GM23338 (cell line): ENCODE results near the gene H2BK1. TPM values are rescaled to one million over a fixed set of nuclear protein-coding genes. Genes with fewer than 3 reads are reported as not detected.

Source experiments
- ATAC-seq: fragments of 200-7000 bp; cut with Tn5 transposase; 3 replicates; pipeline ENCODE4 v1.9.1; 2020
- DNase-seq: peaks from one replicate; pipeline ENCODE4 v3.0.0-alpha.2; 2015; ENCODE audit warnings: low spot score
- H2AFZ ChIP-seq: fragments of 200-600 bp; sonication (generic); 2 replicates; pipeline ENCODE4 v1.8.0; 2016; ENCODE audit warnings: antibody characterized with exemption, mild to moderate bottlenecking, moderate library complexity
- H3F3A ChIP-seq: fragments of 200-600 bp; sonication (generic); replicated peaks from 2 replicates; pipeline ENCODE4 v1.8.0; 2017; ENCODE audit warnings: antibody characterized with exemption, mixed run types, low read depth
- H3K27ac ChIP-seq: fragments of 200-600 bp; sonication (generic); 2 replicates; pipeline ENCODE4 v1.6.1; 2016; ENCODE audit warnings: low read depth
- H3K27me3 ChIP-seq: fragments of 200-600 bp; sonication (generic); 2 replicates; pipeline ENCODE4 v1.8.0; 2016; ENCODE audit warnings: mild to moderate bottlenecking, mixed run types, moderate library complexity; ENCODE audit not compliant: insufficient read depth
- H3K36me3 ChIP-seq: fragments of 200-600 bp; sonication (generic); 2 replicates; pipeline ENCODE4 v1.8.0; 2016; ENCODE audit warnings: mild to moderate bottlenecking; ENCODE audit not compliant: insufficient read depth
- H3K4me1 ChIP-seq: fragments of 200-600 bp; sonication (generic); 2 replicates; pipeline ENCODE4 v1.8.0; 2016; ENCODE audit warnings: mild to moderate bottlenecking, moderate library complexity; ENCODE audit not compliant: insufficient read depth
- H3K4me2 ChIP-seq: fragments of 200-600 bp; sonication (generic); 2 replicates; pipeline ENCODE4 v1.7.1; 2017; ENCODE audit warnings: mixed run types
- H3K4me3 ChIP-seq: fragments of 200-600 bp; sonication (generic); 2 replicates; pipeline ENCODE4 v1.6.1; 2016; ENCODE audit warnings: mixed run types
- H3K79me2 ChIP-seq: fragments of 200-600 bp; sonication (generic); replicated peaks from 2 replicates; pipeline ENCODE4 v1.8.0; 2017; ENCODE audit warnings: mild to moderate bottlenecking; ENCODE audit not compliant: insufficient read depth
- H3K9me2 ChIP-seq: fragments of 200-600 bp; sonication (generic); 2 replicates; pipeline ENCODE4 v1.8.0; 2017; ENCODE audit not compliant: insufficient read depth
- H4K20me1 ChIP-seq: fragments of 200-600 bp; sonication (generic); replicated peaks from 2 replicates; pipeline ENCODE4 v1.8.0; 2017; ENCODE audit warnings: mild to moderate bottlenecking; ENCODE audit not compliant: insufficient read depth
- H3K27ac Mint-ChIP-seq: 2 replicates; pipeline ENCODE4 v1.8.0; 2020; ENCODE audit warnings: inconsistent platforms, mild to moderate bottlenecking, moderate library complexity, mixed read lengths
- H3K27me3 Mint-ChIP-seq: 3 replicates; pipeline ENCODE4 v1.8.0; 2022; ENCODE audit warnings: low read depth, mild to moderate bottlenecking, moderate library complexity, mixed read lengths, inconsistent platforms; ENCODE audit not compliant: insufficient read depth, poor library complexity
- H3K36me3 Mint-ChIP-seq: 3 replicates; pipeline ENCODE4 v1.8.0; 2021; ENCODE audit warnings: low read depth, mild to moderate bottlenecking, inconsistent platforms, moderate library complexity, mixed read lengths
- H3K4me1 Mint-ChIP-seq: 3 replicates; pipeline ENCODE4 v1.8.0; 2020; ENCODE audit warnings: mild to moderate bottlenecking, inconsistent platforms, mixed read lengths
- H3K4me3 Mint-ChIP-seq: 3 replicates; pipeline ENCODE4 v1.8.0; 2021; ENCODE audit warnings: moderate library complexity, mild to moderate bottlenecking, inconsistent platforms, mixed read lengths
- H3K9me3 Mint-ChIP-seq: 3 replicates; pipeline ENCODE4 v1.8.0; 2020; ENCODE audit warnings: moderate library complexity, mild to moderate bottlenecking, inconsistent platforms, mixed read lengths
- CREB1 ChIP-seq: fragments of 250-450 bp; sonication (Bioruptor Pico); IDR thresholded peaks from 2 replicates; pipeline ENCODE4 v1.5.0; 2020; ENCODE audit warnings: low read depth, mild to moderate bottlenecking, moderate library complexity
- CTCF ChIP-seq, 2 experiments: fragments of 200-600 bp in 1 of 2; sonication (generic) in 1 of 2; conservative IDR thresholded peaks; 2 replicates each; pipeline versions ENCODE4 v1.5.1 to v1.6.1; 2016 to 2017; ENCODE audit warnings: antibody characterized with exemption in 2 of 2, low read depth in 2 of 2, mild to moderate bottlenecking in 2 of 2, moderate library complexity in 1 of 2
- ETS1 ChIP-seq: IDR thresholded peaks from 2 replicates; pipeline ENCODE4 v1.6.1; 2016; ENCODE audit warnings: antibody characterized with exemption
- EZH2 ChIP-seq: fragments of 200-600 bp; sonication (generic); IDR thresholded peaks from one replicate; pipeline ENCODE4 v1.8.0; 2017; ENCODE audit warnings: antibody characterized with exemption, mild to moderate bottlenecking, low read depth; ENCODE audit not compliant: unreplicated experiment
- EZH2phosphoT487 ChIP-seq: fragments of 200-600 bp; sonication (generic); IDR thresholded peaks from one replicate; pipeline ENCODE4 v1.8.1; 2018; ENCODE audit warnings: antibody characterized with exemption; ENCODE audit not compliant: unreplicated experiment
- JUNB ChIP-seq: IDR thresholded peaks from one replicate; pipeline ENCODE4 v1.6.1; 2016; ENCODE audit warnings: antibody characterized with exemption; ENCODE audit not compliant: unreplicated experiment
- NANOG ChIP-seq: IDR thresholded peaks from 2 replicates; pipeline ENCODE4 v1.6.1; 2016; ENCODE audit warnings: antibody characterized with exemption, borderline replicate concordance
- POLR2AphosphoS5 ChIP-seq: IDR thresholded peaks from 2 replicates; pipeline ENCODE4 v1.6.1; 2016; ENCODE audit warnings: antibody characterized with exemption, low read depth
- REST ChIP-seq: IDR thresholded peaks from one replicate; pipeline ENCODE4 v1.6.1; 2018; ENCODE audit warnings: antibody characterized with exemption; ENCODE audit not compliant: unreplicated experiment
- STAT1 ChIP-seq: IDR thresholded peaks from one replicate; pipeline ENCODE4 v1.6.1; 2016; ENCODE audit warnings: antibody characterized with exemption; ENCODE audit not compliant: unreplicated experiment
- ZNF114 ChIP-seq: fragments of 250-450 bp; sonication (Bioruptor Pico); IDR thresholded peaks from 2 replicates; pipeline ENCODE4 v1.5.0; 2020; ENCODE audit warnings: mild to moderate bottlenecking, moderate library complexity
- ZNF331 ChIP-seq: fragments of 250-450 bp; sonication (Bioruptor Pico); IDR thresholded peaks from 2 replicates; pipeline ENCODE4 v1.5.0; 2020; ENCODE audit warnings: low read depth, mild to moderate bottlenecking, moderate library complexity
- ZNF462 ChIP-seq: fragments of 250-450 bp; sonication (Bioruptor Pico); IDR thresholded peaks from 2 replicates; pipeline ENCODE4 v1.5.0; 2020; ENCODE audit warnings: mild to moderate bottlenecking, moderate library complexity
- polyA plus RNA-seq: library from polyadenylated mRNA; unstranded; fragments of >200 nt; fragmentation: Nextera tagmentation; extraction: Ambion mirVana; gene quantifications from 2 replicates; pipeline ENCODE4 v1.2.1, GENCODE V29; 2016
- total RNA-seq: library from RNA; depleted of rRNA; stranded (reverse); fragments of >200 nt; shearing (Covaris generic); gene quantifications from 2 replicates; pipeline ENCODE4 v1.2.3, GENCODE V29; 2014

Gene H2BK1
- total and polyA plus RNA-seq, 2 experiments from 2014 or later, result not detected

GRCh38 chr7:151238190-151238810 lies 28.0 kb upstream of the H2BK1 start:
- Mint-ChIP-seq H3K4me1 (peaks cover 26% of the 10 kb centered on the region), H3K27me3 (peaks cover 10% of the 10 kb centered on the region), H3K36me3 (peaks cover 17% of the 10 kb centered on the region), H3K27ac (no peak overlapping the region), H3K9me3 (no peaks in the 10 kb centered on the region), H3K4me3 (no peak overlapping the region)
- Histone ChIP-seq H3K4me1 (peaks cover 9% of the 10 kb centered on the region; the same call in 1 of the 2 replicates), H3K4me2 (no peak overlapping the region), H3K9me2 (no peaks in the 10 kb centered on the region), H3K27ac (no peak overlapping the region), H3F3A (no peaks in the 10 kb centered on the region), H3K36me3 (no peaks in the 10 kb centered on the region), H3K4me3 (no peak overlapping the region), H3K79me2 (peaks cover 14% of the 10 kb centered on the region), H3K27me3 (no peaks in the 10 kb centered on the region), H4K20me1 (peaks cover 17% of the 10 kb centered on the region; the same call in 1 of the 2 replicates), H2AFZ (no peak overlapping the region)
- no peak for TF ChIP-seq ZNF462 (CRISPR knock-in tag)
- no peak for TF ChIP-seq JUNB
- no peak for TF ChIP-seq CTCF (conservative IDR thresholded peaks at IDR 0.05; ENCODE audit: low read depth in 2 of 2)
- no peak for TF ChIP-seq EZH2phosphoT487
- TF ChIP-seq ETS1, result no peak
- TF ChIP-seq EZH2, result no peak
- no peak for TF ChIP-seq ZNF331 (CRISPR knock-in tag)
- no peak for TF ChIP-seq NANOG
- TF ChIP-seq ZNF114 (CRISPR knock-in tag), result no peak
- no peak for TF ChIP-seq POLR2AphosphoS5
- no peak for TF ChIP-seq CREB1 (CRISPR knock-in tag)
- no peak for TF ChIP-seq REST
- TF ChIP-seq STAT1, result no peak
- ATAC-seq, result no peak
- DNase-seq, result no peak
